HEK293T (cell line): ENCODE results near the gene HOXA5.

Source experiments
- CTCF ChIA-PET: fragments of 350-600 bp; formaldehyde crosslinking; extraction: SDS; loops from one replicate; lab custom pipeline; 2021; ENCODE audit warnings: antibody characterized with exemption, inconsistent platforms; lab: Yijun Ruan, JAX
- POLR2A ChIA-PET: fragments of 350-600 bp; formaldehyde crosslinking; extraction: SDS; loops from one replicate; lab custom pipeline; 2020; ENCODE audit warnings: antibody characterized with exemption, inconsistent platforms; lab: Yijun Ruan, JAX
- DNase-seq: peaks from one replicate; pipeline ENCODE4 v3.0.0; 2012; ENCODE audit warnings: mixed read lengths; ENCODE audit errors: extremely low spot score
- ARNT ChIP-seq: fragments of 450-650 bp; IDR thresholded peaks from 2 replicates; pipeline ENCODE4 v1.6.1; 2017; ENCODE audit warnings: mild to moderate bottlenecking
- BHLHE40 ChIP-seq: fragments of 450-650 bp; IDR thresholded peaks from 2 replicates; pipeline ENCODE4 v1.6.1; 2016; ENCODE audit warnings: mild to moderate bottlenecking, moderate library complexity, borderline replicate concordance
- CTBP1 ChIP-seq: fragments of 450-650 bp; IDR thresholded peaks from 2 replicates; pipeline ENCODE4 v1.6.1; 2016; ENCODE audit warnings: borderline replicate concordance
- ELF4 ChIP-seq: fragments of 450-650 bp; IDR thresholded peaks from 2 replicates; pipeline ENCODE4 v1.6.1; 2017; ENCODE audit warnings: antibody characterized with exemption
- FOXA1 ChIP-seq: fragments of 450-650 bp; IDR thresholded peaks from 2 replicates; pipeline ENCODE4 v1.6.1; 2016; ENCODE audit warnings: mild to moderate bottlenecking
- FOXK2 ChIP-seq: fragments of 450-650 bp; IDR thresholded peaks from 2 replicates; pipeline ENCODE4 v1.6.1; 2016; ENCODE audit warnings: mild to moderate bottlenecking
- FOXM1 ChIP-seq: fragments of 450-650 bp; IDR thresholded peaks from 2 replicates; pipeline ENCODE4 v1.6.1; 2017; ENCODE audit warnings: mild to moderate bottlenecking, borderline replicate concordance
- HDGF ChIP-seq: fragments of 450-650 bp; IDR thresholded peaks from 2 replicates; pipeline ENCODE4 v1.6.1; 2017; ENCODE audit warnings: antibody characterized with exemption, borderline replicate concordance
- L3MBTL2 ChIP-seq: fragments of 450-650 bp; conservative IDR thresholded peaks from 2 replicates; pipeline ENCODE4 v1.6.1; 2016; ENCODE audit warnings: mild to moderate bottlenecking
- LEF1 ChIP-seq: fragments of 450-650 bp; IDR thresholded peaks from 2 replicates; pipeline ENCODE4 v1.6.1; 2017; ENCODE audit warnings: mild to moderate bottlenecking, borderline replicate concordance
- NFRKB ChIP-seq: fragments of 450-650 bp; IDR thresholded peaks from 2 replicates; pipeline ENCODE4 v1.6.1; 2016; ENCODE audit warnings: mild to moderate bottlenecking, moderate library complexity
- PKNOX1 ChIP-seq: fragments of 450-650 bp; IDR thresholded peaks from 2 replicates; pipeline ENCODE4 v1.6.1; 2016
- SP1 ChIP-seq: fragments of 450-650 bp; IDR thresholded peaks from 2 replicates; pipeline ENCODE4 v1.6.1; 2017
- SUZ12 ChIP-seq: fragments of 450-650 bp; IDR thresholded peaks from 2 replicates; pipeline ENCODE4 v1.6.1; 2016; ENCODE audit warnings: mild to moderate bottlenecking
- TARDBP ChIP-seq: fragments of 450-650 bp; IDR thresholded peaks from 2 replicates; pipeline ENCODE4 v1.6.1; 2016
- ZNF384 ChIP-seq: fragments of 450-650 bp; IDR thresholded peaks from 2 replicates; pipeline ENCODE4 v1.6.1; 2016

HOXA5 gene

GRCh38 chr7:27106901-27107240 is 36.6 kb downstream of the HOXA5 start:
- CTCF ChIA-PET, result no interaction called here
- TF ChIP-seq FOXK2, result no peak
- TF ChIP-seq SUZ12, result no peak
- TF ChIP-seq BHLHE40, result no peak
- TF ChIP-seq SP1, result no peak
- no peak for TF ChIP-seq ZNF384
- TF ChIP-seq FOXM1, result no peak
- POLR2A ChIA-PET, result interaction anchor here (3.0 kb wide), 1 partner anchor 10 kb away, joined by 13 read pairs; the partner anchor contains the start of gene HOXA1
- no peak for DNase-seq

GRCh38 chr7:27106181-27106900 is 37.1 kb downstream of the HOXA5 start:
- ChIA-PET POLR2A (interaction anchor here (1.2 to 3.0 kb wide), 3 partner anchors 10 to 73 kb away, joined by 3 to 13 read pairs (median 3); partner anchors contain the start of gene HOXA1), CTCF (interaction anchor here (1.0 kb wide), 1 partner anchor 13 kb away, joined by 3 read pairs; no protein-coding TSS in a partner anchor)
- no peak for DNase-seq
- TF ChIP-seq FOXA1 (no peak), ZNF384 (no peak), ELF4 (no peak)

- DNase-seq, result no peak
- TF ChIP-seq LEF1 (no peak), ARNT (no peak), NFRKB (no peak), PKNOX1 (no peak), TARDBP (no peak), ZNF384 (no peak), HDGF (no peak), FOXM1 (no peak), L3MBTL2 (no peak), BHLHE40 (no peak), SP1 (no peak), CTBP1 (no peak), SUZ12 (no peak), ELF4 (no peak), FOXK2 (no peak), FOXA1 (no peak)
- CTCF ChIA-PET, result interaction anchor here (1.0 kb wide), 1 partner anchor 14 kb away, joined by 3 read pairs; no protein-coding TSS in a partner anchor
- POLR2A ChIA-PET, result interaction anchor here (0.9 to 3.0 kb wide), 5 partner anchors 9 to 74 kb away, joined by 3 to 13 read pairs (median 4); partner anchors contain the start of gene HOXA1
Observed at GRCh38 chr7:27105301-27106031, 38.0 kb downstream of the HOXA5 start.

- no peak for DNase-seq
- CTCF ChIA-PET, result no interaction called here
- TF ChIP-seq PKNOX1 (peak; percentile 18; the same call in 1 of the 2 replicates), ZNF384 (no peak)
- POLR2A ChIA-PET, result interaction anchor here (0.9 to 3.0 kb wide), 4 partner anchors 8 to 75 kb away, joined by 3 to 13 read pairs (median 4); partner anchors contain the start of gene HOXA1
Observed at GRCh38 chr7:27104341-27105058, 39.0 kb downstream of the HOXA5 start.

GRCh38 chr7:27103489-27104226 is 39.8 kb downstream of the HOXA5 start:
- TF ChIP-seq FOXM1 (no peak), ARNT (no peak), CTBP1 (no peak), NFRKB (no peak), TARDBP (no peak), SUZ12 (no peak), PKNOX1 (no peak), SP1 (no peak)
- ChIA-PET POLR2A (no interaction called here), CTCF (no interaction called here)
- DNase-seq, result no peak
